ENCODE data around the gene COX19.

GRCh38 chr7:938546-939185 is 36.7 kb downstream of the COX19 start:
- TF ChIP-seq, protein P1, sequence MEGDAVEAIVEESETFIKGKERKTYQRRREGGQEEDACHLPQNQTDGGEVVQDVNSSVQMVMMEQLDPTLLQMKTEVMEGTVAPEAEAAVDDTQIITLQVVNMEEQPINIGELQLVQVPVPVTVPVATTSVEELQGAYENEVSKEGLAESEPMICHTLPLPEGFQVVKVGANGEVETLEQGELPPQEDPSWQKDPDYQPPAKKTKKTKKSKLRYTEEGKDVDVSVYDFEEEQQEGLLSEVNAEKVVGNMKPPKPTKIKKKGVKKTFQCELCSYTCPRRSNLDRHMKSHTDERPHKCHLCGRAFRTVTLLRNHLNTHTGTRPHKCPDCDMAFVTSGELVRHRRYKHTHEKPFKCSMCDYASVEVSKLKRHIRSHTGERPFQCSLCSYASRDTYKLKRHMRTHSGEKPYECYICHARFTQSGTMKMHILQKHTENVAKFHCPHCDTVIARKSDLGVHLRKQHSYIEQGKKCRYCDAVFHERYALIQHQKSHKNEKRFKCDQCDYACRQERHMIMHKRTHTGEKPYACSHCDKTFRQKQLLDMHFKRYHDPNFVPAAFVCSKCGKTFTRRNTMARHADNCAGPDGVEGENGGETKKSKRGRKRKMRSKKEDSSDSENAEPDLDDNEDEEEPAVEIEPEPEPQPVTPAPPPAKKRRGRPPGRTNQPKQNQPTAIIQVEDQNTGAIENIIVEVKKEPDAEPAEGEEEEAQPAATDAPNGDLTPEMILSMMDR (IDR thresholded peaks at IDR 0.05 in 4 of 5, conservative IDR thresholded peaks at IDR 0.05 in 1 of 5): no peak
- no peak for TF ChIP-seq POLR2A (IDR thresholded peaks at IDR 0.05)

Data from gastrocnemius medialis (tissue), 4 donors.